DMS53 treated with DMSO at 0.1 percent for 48 hours (cell line): Measurements from ENCODE around the gene PCP2.

Experiments
- DNase-seq: peaks from one replicate; lab custom pipeline; 2025; ENCODE audit not compliant: unreplicated experiment; lab: John Stamatoyannopoulos, UW

The PCP2 gene

GRCh38 chr19:7600721-7601120 lies 32.8 kb downstream of the PCP2 start:
- DNase-seq, result no peak

- DNase-seq, result no peak
Measured at GRCh38 chr19:7598180-7598579, 35.3 kb downstream of the PCP2 start.

DNA sequence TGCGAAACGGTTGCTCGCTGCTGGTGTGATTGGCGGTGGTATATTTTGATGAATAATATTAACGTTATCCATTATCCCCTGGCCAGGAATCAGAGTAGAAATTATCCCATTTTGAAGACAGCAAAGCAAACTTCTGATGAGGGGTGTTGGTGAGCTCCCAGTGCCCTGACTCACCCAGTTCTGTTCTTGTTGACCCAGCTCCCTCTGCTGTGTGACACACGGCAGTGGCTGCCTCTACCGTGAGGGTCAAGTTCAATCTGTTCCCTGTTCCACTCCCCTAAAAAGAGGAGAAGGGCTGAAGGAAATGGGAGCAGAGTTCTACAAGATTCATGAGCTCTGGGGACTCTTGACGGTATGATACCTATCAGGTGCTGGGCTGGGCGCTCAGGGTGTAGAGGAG lies 35.8 kb downstream of the PCP2 start:
- no peak for DNase-seq

- no peak for DNase-seq
Measured at GRCh38 chr19:7596211-7596937, 37.1 kb downstream of the PCP2 start.

GRCh38 chr19:7595466-7596133 lies 37.9 kb downstream of the PCP2 start, which contains the start of gene CAMSAP3:
Gene CAMSAP3, plus strand, starts transcription at chr19:7595863. Its CDS starts 140 bp downstream, at chr19:7596003.
- peak; percentile 7 for DNase-seq

GRCh38 chr19:7590256-7590655 lies 43.3 kb downstream of the PCP2 start:
- no peak for DNase-seq

- no peak for DNase-seq
Measured at GRCh38 chr19:7589822-7590221, 43.7 kb downstream of the PCP2 start.

DNA sequence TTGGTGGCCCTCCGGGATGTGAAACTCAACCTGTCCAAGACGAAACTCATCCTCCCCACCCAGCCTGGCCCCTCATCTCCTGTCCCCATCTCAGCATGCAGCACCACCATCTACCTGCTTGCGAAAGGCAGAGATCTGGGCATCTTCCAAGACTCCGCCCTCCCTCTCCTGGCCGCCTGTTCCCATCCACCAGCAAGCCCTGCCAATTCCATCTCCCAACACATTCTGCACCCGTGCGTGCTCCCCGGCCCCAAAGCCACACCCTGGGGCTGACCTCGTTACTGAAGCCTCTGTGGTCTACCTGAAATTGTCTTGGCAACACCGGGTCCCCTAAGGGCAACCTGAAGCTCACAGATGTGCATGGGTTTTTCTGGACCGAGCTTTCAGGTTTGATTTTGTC lies 51.1 kb downstream of the PCP2 start:
- DNase-seq, result no peak
